Sciatic nerve (tissue), 2 donors: ENCODE data around the gene BCAS4. TPM values are rescaled to one million over a fixed set of nuclear protein-coding genes. Genes with fewer than 3 reads are reported as not detected.

Experiments
- ATAC-seq: fragments of 200-7000 bp; cut with Tn5 transposase; one replicate; pipeline ENCODE4 v1.9.1; 2020; ENCODE audit warnings: mild to moderate bottlenecking, moderate library complexity
- DNase-seq: peaks from one replicate; pipeline ENCODE4 v3.0.0-alpha.2; 2020; ENCODE audit warnings: low spot score
- intact Hi-C: fragments of 100-400 bp; cut with DNase I; formaldehyde crosslinking; loops from one replicate; pipeline ENCODE4 v1.14.2; 2022
- total RNA-seq: library from RNA; stranded (reverse); fragmentation: NEBNext Ultra II Directional; extraction: Animal tissue kit (Norgen Biotek cat#: 25700); gene quantifications from one replicate; pipeline ENCODE4 v1.2.1, GENCODE V29; 2021
- donor health status: DM: no; HTN: no; CAD: no.
- donor health status: DM: no; HTN: no; CAD: no.

Gene BCAS4
- total RNA-seq, 1 donor from 2014 or later: 4.8 TPM

DNA sequence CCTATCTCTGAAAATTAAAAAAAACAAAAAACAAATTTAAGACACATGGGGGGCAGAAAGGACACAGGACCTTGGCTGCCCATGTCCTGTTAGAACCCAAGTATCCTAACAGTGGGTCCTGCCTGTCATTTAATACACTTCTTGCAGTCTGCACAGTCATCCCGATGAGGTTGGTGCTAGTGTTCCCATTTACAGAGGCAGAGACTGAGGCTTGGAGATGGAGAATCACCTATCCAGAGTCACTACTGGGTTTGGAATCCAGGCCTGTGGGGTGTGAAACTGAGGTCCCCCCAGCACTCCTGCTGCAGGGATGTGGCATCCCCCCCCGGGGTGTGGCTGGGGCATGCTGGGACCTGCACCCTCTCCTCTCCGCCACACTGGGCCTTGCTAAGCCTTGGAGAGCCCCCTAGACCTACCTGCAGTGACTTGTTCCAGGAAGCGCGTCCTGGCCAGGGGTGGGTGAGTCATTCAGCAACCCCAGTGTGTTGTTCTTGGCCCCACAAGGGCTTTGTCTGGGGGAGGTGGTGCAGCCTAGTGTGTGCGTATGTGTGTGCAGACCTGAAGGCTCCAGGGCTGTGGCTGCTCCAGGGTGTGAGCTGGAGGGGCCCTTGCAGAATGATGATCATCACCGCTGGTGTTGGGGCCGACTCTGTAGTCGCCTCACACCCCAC, 49.7 kb downstream of the BCAS4 start:
- intact Hi-C loops: no loop called here
- ATAC-seq (no peak), DNase-seq (no peak)

DNA sequence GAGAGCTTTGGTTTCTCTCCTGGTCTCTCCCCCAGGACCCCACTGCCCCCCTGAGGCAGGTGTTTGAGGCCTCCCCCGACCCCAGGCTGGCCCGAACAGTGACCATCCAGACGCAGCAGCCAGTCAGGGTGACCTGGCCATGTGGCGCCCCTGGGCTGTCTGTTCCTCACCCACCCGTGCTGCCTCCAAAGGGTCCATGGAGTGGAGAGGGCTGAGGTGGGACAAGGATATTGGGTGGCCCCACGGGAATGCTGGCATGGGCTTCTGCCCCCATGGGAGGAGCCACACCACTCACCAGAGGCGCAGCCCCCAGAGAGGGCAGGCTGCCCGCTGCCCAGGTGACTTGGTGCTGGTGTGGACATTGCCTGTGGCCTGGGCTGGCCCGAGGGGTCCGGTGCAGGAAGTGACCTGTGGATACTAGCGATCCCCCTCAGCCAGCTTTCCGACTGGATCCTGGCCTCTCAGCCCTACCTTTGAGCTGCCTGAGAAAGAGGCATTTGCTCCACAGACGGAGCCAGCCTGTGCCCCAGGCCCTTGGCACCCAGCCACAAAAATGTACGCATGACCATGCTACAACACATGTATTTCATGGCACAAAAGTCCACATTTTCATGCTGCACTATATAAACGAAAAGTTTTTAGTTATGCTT, 50.8 kb downstream of the BCAS4 start:
- intact Hi-C loops: no loop called here
- no peak for DNase-seq
- ATAC-seq: no peak

DNA sequence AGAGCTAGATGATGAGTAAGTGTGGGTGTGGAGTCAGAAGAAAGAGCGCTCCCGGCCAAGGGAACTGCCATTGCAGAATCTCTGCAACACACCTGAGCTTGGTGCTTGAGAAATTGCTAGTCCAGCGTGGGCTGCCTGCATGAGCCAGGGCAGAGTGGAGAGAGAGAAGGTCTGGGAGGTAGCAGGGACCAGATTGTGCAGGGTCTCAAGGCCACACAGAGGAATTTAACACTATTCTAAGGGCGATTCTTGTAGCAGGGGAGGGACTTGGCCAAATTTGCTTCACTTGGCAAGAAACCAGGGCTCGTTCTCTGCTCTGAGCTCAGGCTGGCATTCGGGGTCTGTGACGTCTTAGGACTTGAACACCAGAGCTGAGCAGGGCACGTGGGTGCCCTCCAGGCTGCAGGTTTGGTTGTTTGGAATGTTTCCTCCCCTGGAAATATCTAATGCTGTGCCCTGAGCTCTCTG, 53.5 kb downstream of the BCAS4 start:
- ATAC-seq (peak; percentile 62), DNase-seq (no peak)
- intact Hi-C loops: no loop called here

DNA sequence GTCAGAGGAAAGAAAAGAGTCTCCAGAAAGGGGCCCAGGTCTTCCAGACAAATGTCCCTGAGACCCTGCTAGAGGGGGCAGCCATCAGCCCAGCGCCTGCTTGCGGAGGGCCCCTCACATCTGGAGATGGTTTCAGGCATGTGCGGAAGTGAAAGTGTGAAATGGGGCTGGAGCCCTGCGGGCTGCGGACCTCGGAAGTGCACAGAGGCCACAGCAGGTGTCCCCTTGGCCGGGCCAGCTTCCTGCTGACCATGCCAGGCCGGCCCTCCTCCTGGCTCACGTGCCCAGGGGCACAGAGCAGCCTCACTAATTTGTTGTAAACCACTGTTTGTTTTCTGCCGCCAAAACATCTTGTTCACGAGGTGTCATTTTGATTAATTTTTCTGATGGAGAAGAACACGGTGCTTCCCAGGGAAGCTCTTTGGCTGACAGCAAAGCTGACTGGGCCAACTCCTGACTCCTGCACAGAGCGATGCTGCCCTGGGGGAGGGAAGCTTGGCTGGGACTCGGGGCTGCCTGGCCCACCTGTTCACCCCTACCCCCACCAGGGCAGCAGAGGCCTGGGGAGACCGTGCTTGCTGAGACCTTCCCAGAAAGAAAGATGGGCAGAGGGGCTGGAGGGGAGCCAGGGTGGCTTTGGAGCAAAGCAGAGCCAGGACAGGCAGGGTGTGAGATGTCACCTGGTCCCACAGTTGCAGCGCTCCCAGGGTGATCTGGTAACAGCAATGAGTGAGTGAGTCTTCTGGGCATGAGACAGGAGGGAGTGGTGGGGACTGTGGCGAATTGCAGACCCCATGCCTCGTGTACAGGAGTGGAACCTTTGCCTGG, 54.2 kb downstream of the BCAS4 start:
- ATAC-seq (peak; percentile 55), DNase-seq (no peak)
- intact Hi-C loops: no loop called here

DNA sequence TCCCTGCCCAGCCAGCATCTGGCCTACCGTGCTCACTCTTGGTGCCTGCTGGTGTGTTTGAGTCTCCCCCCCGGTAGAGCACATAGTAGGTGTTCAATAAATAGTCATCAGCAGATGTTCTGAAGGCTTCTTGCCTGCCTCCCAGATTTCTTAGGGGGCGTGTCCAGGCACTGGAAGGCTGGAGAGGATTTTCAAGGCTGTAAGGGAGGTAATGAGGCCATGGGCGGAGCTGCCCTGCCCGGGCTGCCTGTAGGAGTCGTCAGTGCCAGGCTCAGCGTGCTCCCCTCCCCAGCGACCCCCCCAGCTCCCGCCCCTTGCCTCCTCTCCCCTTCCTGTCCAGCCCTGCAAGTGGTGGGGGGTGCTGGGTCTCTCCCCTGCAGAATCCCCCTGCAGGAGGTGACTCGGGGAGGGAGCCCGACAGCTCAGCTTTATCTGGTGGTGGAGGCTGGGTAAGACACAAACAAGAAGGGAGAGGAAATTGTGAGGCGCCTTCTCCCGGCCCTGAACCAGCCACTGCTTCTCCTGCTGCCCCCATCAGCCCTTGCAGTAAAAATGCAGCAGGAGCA, 55.9 kb downstream of the BCAS4 start:
- ATAC-seq (no peak), DNase-seq (no peak)
- intact Hi-C loops: no loop called here

DNA sequence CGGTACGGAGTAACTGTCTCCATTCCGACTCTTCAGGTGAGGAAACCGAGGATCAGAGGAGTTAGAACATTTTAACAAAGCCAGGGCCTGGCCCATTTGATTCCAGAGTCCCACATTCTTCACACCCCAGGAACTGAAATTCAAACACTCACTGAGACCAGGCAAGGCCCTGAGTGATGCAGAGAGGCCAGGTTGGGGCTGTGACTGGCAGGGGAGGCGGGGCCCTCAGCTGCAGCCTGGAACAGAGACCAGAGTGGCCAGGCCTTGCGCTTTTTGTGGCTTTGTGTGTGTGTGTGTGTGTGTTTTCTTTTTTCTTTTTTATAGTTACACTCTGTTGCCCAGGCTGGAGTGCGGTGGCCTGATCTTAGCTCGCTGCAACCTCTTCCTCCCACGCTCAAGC, 57.2 kb downstream of the BCAS4 start:
- intact Hi-C loops: no loop called here
- ATAC-seq: no peak
- no peak for DNase-seq

DNA sequence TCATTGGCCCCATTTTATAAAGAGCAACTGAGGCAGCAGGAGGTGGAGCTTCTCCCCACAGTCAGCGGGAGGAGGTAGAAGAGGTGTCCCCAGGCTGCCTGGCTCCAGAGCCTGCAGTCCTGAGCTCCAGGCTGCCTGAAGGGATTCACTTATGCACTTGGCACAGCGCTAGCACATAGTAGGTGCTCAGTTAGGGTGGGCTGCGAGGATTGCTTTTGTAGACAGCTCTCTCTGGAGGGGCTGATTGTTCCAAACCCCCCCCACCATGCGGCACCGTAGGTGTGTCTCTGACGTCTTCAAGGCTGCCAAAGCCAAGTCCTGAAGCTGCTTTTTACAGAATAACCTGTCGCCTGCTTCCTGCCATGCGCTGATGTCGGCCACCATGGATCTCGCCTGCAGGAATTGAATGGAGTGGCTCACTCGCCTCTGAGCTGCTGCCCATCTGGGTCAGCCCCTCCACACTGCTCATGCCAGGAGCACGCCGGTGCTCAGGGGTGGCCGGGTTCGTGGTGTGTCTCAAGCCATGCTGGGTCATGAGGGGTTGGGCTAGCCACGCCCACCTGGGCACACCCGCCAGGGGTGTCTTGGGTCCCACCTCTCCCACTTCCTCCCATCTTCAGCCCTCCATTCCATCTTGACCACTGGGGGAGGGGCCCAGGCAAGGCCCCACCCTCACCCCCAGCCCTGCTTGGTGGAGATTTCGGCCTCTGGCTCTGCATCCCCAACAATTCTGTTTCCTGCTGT, 59.8 kb downstream of the BCAS4 start:
- intact Hi-C loops: no loop called here
- DNase-seq: no peak
- no peak for ATAC-seq

DNA sequence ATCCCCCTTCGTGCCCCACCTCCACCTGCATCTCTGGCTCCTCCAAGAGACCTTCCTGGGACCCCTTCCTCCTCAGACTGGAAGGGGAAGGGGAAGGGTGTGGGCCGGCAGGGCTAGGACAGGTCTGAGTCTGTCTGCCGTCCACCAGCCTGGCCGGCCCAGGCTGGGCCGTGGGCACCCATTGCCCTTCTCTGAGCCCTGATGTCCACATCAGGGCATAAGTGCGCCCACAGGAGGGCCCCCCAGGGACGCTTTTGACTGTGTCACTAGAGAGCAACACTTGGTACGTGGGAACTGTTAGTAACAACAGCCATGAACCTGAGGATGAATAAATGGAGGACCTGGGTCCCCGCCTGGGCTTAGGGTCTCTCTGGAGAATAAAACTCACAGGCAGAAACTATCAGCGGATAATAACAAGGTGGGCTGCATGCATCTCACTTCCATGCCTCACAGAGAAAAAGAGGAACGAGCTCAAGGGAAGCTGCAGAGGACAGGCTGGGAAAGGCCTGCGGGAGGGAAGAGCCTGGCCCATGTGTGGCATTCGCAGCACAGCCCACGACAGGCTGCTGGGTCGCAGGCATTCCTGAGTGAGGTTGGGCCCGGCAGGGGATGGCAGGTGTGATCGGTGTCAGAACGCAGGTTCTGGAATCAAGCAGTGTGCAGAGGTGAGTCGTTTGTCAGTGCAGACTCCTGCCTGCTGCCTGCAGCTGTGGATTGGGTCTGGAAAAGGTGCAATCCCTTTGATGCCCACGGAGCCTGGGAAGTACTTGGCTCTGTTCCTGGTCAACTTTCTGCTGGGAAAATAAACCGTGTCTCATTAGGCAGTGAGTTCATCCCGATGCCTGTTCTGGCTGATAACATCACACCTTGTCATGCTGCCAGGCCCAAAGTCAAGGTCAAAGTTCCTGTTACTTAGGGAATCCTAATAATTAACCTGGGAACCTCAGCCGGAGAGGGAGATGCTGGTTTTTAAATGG, 60.9 kb downstream of the BCAS4 start:
- DNase-seq (no peak), ATAC-seq (no peak)
- intact Hi-C loops: no loop called here

DNA sequence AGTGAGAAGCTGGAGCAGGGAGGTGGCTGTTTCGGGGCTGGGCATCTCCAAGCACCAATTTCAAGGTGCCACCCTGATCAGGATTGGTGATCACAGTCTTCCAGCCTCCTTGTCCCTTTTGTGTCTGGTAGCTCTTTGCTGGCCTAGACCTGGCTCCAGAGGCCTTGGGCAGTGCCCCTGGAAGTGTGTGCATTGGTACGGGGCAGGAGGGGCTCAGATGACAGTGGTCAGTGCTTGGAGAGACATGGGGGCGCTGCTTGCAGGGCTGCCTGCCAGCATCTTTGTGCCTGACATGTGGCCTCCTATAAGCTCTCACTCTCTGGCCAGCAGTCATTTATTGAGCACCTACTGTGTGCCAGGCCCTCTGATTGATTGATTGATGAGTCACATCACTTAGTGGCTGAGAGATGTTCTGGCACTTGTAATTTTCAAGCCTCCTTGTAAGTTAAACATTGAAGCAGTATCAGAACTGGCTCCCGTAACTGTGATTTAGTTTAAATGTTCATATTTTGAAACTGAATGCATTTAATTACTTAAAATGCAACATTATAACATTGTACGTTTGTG, 61.7 kb downstream of the BCAS4 start:
- no peak for DNase-seq
- intact Hi-C loops: no loop called here
- no peak for ATAC-seq

DNA sequence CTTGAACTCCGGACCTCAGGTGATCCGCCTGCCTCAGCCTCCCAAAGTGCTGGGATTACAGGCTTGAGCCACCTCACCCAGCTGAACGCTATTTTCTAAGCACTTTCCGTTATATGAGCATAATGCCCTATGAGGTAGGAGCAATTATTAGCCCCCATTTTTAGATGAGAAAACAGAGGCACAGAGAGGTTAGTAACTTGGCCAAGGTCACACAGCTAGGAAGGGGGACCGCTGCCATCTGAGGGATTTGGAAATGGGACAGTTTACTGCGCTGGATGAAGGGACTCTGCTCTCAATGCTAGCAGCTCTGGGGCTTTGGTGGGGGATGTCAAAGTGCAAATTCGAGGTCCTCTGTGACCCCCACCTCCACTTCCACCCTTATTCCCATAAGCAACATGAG, 62.5 kb downstream of the BCAS4 start:
- DNase-seq: no peak
- ATAC-seq: no peak
- intact Hi-C loops: no loop called here

DNA sequence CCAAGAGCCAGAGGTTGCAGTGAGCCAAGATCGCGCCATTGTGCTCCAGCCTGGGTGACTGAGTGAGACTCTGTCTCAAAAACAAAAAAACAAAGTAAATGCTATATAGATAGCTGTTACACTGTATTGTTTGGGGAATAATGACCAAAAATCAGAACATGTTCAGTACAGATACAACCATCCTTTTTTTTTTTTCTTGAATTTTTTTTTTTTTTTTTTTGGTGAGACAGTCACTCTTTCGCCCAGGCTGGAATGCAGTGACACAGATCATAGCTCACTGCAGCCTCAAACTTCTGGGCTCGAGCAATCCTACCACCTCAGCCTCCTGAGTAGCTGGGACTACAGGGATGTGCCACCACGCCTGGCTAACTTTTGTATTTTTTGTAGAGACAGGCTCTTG, 63.7 kb downstream of the BCAS4 start:
- no peak for ATAC-seq
- no peak for DNase-seq
- intact Hi-C loops: no loop called here

DNA sequence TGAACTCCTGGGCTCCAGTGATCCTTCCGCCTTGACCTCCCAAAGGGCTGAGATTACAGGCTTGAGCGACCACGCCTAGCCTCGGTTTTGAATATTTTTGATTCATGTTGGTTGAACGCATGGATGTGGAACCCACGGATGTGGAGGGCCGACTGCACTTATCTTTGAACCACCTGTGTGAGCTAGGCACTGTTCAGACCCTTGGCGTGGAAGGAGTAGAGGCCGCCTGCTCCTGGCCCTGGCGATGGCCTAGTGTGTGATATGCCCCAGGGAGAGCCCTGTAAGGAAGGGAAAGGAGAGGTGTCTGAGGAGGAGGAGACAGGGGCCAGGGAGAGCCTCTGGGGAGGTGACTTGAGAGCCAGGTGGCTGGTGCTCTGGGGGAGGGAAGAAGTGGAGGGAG, 64.3 kb downstream of the BCAS4 start:
- DNase-seq (no peak), ATAC-seq (no peak)
- intact Hi-C loops: no loop called here

DNA sequence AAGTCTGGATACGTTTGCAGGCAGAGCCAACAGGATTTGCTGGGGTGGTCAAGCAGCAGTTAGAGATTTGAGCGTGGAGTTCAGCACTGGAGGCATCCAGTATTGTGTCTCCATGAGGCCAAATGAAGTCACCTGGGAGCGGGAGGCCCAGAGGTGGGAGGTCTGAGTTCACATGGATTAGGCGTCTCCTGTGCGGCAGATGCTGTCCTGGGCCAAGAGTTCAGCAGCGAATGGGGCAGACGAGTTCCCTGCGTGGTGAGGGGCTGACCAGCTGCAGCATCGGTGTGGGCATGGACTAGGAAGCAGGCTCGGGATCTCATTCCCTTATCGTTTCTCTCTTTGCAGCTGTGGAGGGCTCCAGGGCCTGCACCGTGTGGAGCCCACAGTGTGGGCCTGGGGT, 66.2 kb downstream of the BCAS4 start:
- no peak for ATAC-seq
- intact Hi-C loops: no loop called here
- no peak for DNase-seq

DNA sequence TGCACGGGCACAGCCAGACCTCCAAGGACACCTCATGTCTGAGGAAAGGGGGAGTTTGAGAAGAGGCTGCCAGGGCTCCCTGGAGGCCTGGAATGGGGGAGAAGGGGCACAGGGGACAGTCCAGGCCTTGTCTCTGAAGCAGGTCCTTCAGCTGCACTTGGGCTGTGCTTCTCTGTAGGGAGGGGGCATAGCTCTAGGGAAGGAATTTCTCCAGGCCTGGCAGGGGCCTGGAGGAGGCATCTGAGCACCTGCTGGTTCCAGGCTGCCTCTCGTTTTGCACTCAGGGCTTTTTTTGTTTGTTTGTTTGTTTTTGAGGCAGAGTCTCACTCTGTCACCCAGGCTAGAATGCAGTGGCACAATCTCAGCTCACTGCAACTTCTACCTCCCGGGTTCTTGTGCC, 67.7 kb downstream of the BCAS4 start:
- no peak for DNase-seq
- no peak for ATAC-seq
- intact Hi-C loops: no loop called here

DNA sequence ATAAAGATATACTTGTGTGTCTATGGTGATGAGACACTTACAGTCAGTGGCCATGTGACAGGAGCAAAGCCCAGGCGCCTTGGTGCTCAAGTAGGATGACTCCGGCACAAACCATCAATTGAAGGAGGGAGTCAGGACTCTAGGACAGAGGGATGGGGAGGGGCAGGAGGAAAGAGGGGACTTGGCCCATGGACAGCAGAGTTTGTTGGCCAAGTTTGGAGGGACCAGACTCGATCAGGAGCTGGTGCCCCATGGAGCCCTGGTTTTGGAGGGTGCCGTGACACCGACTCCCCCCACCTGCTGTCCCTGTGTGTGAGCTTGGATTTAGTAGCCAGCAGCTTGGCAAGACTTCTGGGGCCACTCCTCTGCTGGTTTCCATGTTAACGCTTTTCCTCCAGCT, 70.3 kb downstream of the BCAS4 start:
- intact Hi-C loops: no loop called here
- ATAC-seq (no peak), DNase-seq (no peak)

DNA sequence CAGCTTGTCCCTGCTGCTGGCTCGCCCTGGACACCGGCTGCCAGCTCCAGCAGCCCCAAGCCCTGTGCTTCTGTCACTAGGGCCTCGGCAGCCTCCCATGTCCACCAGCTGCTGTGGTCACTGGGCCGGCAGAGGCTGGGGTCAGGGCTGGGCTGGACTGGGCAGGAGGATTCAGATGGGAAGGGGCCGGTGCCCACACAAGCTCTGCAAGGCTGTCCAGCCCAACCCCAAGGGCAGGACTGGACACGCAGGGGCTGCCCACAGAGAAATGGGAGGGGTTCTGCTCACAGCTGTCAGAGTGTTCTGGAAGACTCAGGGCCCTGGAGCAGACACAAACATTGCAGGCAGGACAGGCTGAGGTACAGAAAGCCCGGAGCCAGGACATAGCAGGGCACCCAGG, 70.7 kb downstream of the BCAS4 start:
- intact Hi-C loops: no loop called here
- ATAC-seq: no peak
- DNase-seq: no peak

DNA sequence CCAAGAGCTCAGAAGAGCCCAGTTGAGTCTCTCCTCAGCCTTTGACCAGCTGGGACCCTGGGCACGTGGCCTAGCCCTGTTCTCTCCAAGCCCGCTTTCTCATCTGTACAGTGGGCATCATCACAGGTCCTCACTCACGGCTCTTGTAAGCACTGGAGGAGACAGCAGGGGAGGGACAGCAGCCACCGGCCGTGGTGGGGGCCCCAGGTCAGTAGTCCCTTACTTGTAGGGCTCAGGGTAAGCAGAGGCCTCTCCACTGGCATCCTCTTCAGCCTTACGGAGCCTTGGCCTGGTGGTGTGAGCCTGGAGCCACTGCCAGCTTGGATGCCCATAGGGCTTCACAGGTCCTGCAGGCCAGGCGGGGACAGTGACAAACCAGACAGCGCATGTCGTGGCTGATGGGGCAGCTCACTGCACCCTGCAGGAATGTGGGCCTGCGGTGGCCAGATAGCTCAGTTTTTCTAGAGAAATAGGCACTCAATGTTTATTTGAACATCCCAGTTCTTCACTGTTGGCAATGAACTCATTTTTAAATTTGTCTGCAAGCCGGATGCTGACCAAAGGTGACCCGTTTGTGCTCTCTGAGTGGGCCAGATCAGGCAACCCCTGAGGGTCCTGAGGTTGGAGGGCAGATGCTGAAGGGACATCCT, 71.3 kb downstream of the BCAS4 start:
- ATAC-seq (no peak), DNase-seq (no peak)
- intact Hi-C loops: no loop called here
